Transverse colon (tissue), 3 donors: Measurements from ENCODE around the gene CDH19.

Experiments
- EP300 ChIP-seq: sonication (generic); formaldehyde crosslinking; IDR thresholded peaks from one replicate; pipeline ENCODE4 v1.6.1; 2017; ENCODE audit warnings: antibody characterized with exemption, low read depth
- POLR2A ChIP-seq: fragments of 450-650 bp; IDR thresholded peaks from one replicate; pipeline ENCODE4 v1.6.1; 2016; ENCODE audit warnings: antibody characterized with exemption, mild to moderate bottlenecking, moderate library complexity
- TF ChIP-seq, protein P1 (sequence below), 5 experiments: fragments of 200-600 bp in 3 of 5; fragments of 450-650 bp in 2 of 5; sonication (generic) in 3 of 5; IDR thresholded peaks; 1 replicate in 2 of 5; 2 replicates in 3 of 5; pipeline ENCODE4 v1.5.1; 2016 to 2017; ENCODE audit warnings: antibody characterized with exemption in 5 of 5, inconsistent platforms in 3 of 5, mild to moderate bottlenecking in 2 of 5, moderate library complexity in 1 of 5

- TF ChIP-seq, protein P1, sequence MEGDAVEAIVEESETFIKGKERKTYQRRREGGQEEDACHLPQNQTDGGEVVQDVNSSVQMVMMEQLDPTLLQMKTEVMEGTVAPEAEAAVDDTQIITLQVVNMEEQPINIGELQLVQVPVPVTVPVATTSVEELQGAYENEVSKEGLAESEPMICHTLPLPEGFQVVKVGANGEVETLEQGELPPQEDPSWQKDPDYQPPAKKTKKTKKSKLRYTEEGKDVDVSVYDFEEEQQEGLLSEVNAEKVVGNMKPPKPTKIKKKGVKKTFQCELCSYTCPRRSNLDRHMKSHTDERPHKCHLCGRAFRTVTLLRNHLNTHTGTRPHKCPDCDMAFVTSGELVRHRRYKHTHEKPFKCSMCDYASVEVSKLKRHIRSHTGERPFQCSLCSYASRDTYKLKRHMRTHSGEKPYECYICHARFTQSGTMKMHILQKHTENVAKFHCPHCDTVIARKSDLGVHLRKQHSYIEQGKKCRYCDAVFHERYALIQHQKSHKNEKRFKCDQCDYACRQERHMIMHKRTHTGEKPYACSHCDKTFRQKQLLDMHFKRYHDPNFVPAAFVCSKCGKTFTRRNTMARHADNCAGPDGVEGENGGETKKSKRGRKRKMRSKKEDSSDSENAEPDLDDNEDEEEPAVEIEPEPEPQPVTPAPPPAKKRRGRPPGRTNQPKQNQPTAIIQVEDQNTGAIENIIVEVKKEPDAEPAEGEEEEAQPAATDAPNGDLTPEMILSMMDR (IDR thresholded peaks at IDR 0.05): no peak
- no peak for TF ChIP-seq POLR2A
- no peak for TF ChIP-seq EP300
Observed at GRCh38 chr18:66550366-66550765, 53.5 kb downstream of the CDH19 start.
